HG02870 (cell line): ENCODE measurements around the gene DSG3.

Experiments
- ATAC-seq: cut with Tn5 transposase; IDR thresholded peaks from one replicate; pipeline ENCODE4 v1.9.1; 2021; ENCODE audit warnings: mild to moderate bottlenecking, moderate library complexity; ENCODE audit not compliant: unreplicated experiment

Gene DSG3

DNA sequence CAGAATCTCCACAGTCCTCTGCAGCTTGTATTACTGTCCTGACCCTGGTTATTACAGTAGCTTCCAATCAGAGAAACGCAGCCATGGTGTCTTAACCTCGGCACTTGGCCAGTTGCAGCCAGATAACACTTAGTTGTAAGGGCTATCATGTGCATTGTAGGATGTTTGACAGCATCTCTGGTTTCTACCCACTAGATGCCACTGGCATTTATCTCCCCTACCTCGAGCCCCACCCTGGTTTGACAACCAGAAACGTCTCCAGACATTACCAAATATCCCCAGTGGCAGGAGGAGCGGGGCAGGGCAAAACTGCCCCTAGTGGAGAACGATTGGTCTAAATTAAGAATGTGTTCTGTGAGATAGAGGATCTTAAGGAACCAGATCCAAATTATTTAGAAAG is 63.6 kb downstream of the DSG3 start:
- no peak for ATAC-seq

DNA sequence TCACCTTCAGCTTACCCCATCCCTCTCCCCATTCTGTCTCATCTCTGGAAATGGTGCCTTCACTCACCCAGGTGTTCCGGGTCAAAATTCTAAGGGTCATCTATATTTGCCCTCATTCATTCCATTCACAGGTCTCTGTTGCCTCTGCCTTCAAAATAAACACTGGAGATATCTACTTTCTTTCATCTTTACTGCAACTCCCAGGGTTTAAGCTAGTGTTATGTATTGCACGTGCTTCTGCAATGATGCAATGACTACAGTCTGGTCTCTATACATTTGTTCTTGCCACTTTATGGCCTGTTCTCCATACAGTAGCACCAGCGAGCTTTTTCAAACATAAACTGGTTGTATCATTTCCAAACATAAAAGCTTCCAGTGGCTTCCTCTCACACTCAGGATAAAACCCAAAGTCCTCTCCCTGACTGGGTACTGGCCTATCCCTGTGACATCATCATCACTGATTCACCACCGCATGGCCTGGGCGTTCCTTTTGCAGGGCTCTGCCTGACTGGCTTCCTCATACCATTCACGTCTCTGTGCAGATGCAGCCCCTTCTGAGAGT is 64.7 kb downstream of the DSG3 start:
- ATAC-seq: no peak

- no peak for ATAC-seq
Measured at GRCh38 chr18:31513189-31513935, 65.8 kb downstream of the DSG3 start.

DNA sequence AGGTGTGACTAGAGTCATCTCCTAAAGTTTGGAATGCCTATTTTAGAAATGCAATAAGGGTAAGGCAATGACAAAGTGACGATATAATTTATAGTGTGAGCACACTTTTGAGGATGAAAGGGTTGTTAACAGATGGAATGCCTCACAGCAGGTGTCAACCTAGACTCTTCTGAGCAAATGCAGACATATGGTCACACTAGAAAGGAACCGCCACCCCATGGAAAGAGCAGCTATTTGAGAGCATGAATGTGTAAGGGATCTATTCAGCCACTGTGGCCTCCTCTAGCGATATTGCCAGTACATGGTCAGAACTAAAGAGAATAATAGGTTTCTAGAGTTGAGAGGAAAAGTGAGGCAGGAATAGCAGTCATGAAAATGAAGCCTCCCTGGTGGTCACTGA is 68.9 kb downstream of the DSG3 start:
- no peak for ATAC-seq

GRCh38 chr18:31526374-31526773 is 78.8 kb downstream of the DSG3 start:
- ATAC-seq: no peak
